ENCODE data around the gene ERGIC1.

ERGIC1 gene

GRCh38 chr5:172821340-172821985 lies 12.6 kb upstream of the ERGIC1 start:
- H3K4me2 ChIP-seq: no peak overlapping the region
- no peaks in the 10 kb centered on the region for H3K4me1 ChIP-seq (ENCODE audit: low read depth, poor library complexity, severe bottlenecking)
- no peaks in the 10 kb centered on the region for H3K79me2 ChIP-seq (ENCODE audit: insufficient read depth, low read depth)
- no peak for TF ChIP-seq CTCF (conservative IDR thresholded peaks at IDR 0.05; ENCODE audit: low read depth, low read length)
- no peak overlapping the region for H2AFZ ChIP-seq (ENCODE audit: low read depth)
- no peaks in the 10 kb centered on the region for H3K27me3 ChIP-seq (ENCODE audit: insufficient read depth, low read depth)
- H3K27ac ChIP-seq: no peak overlapping the region
- no peak overlapping the region for H3K9ac ChIP-seq
- H3K4me3 ChIP-seq (IDR thresholded peaks at IDR 0.05; ENCODE audit: insufficient read depth, low read depth, low read length): no peak overlapping the region
- H4K20me1 ChIP-seq (ENCODE audit: insufficient read depth): no peaks in the 10 kb centered on the region
- no peaks in the 10 kb centered on the region for H3K36me3 ChIP-seq (ENCODE audit: insufficient read depth)

GRCh38 chr5:172823840-172824362 lies 10.2 kb upstream of the ERGIC1 start:
- Histone ChIP-seq H3K36me3 (ENCODE audit: insufficient read depth) (no peaks in the 10 kb centered on the region), H4K20me1 (ENCODE audit: insufficient read depth) (no peaks in the 10 kb centered on the region), H2AFZ (ENCODE audit: low read depth) (no peak overlapping the region), H3K9ac (no peak overlapping the region), H3K27me3 (ENCODE audit: insufficient read depth, low read depth) (no peaks in the 10 kb centered on the region), H3K4me2 (no peak overlapping the region), H3K79me2 (ENCODE audit: insufficient read depth, low read depth) (no peaks in the 10 kb centered on the region), H3K27ac (no peak overlapping the region), H3K4me3 (IDR thresholded peaks at IDR 0.05; ENCODE audit: insufficient read depth, low read depth, low read length) (no peak overlapping the region), H3K4me1 (ENCODE audit: low read depth, poor library complexity, severe bottlenecking) (no peaks in the 10 kb centered on the region)
- no peak for TF ChIP-seq CTCF (conservative IDR thresholded peaks at IDR 0.05; ENCODE audit: low read depth, low read length)

- H3K9ac ChIP-seq: no peak overlapping the region
- no peaks in the 10 kb centered on the region for H3K27me3 ChIP-seq (ENCODE audit: insufficient read depth, low read depth)
- no peak overlapping the region for H2AFZ ChIP-seq (ENCODE audit: low read depth)
- H3K36me3 ChIP-seq (ENCODE audit: insufficient read depth): no peaks in the 10 kb centered on the region
- H3K79me2 ChIP-seq (ENCODE audit: insufficient read depth, low read depth): no peaks in the 10 kb centered on the region
- H3K4me2 ChIP-seq: no peak overlapping the region
- no peak overlapping the region for H3K27ac ChIP-seq
- TF ChIP-seq CTCF (conservative IDR thresholded peaks at IDR 0.05; ENCODE audit: low read depth, low read length): no peak
- no peak overlapping the region for H3K4me3 ChIP-seq (IDR thresholded peaks at IDR 0.05; ENCODE audit: insufficient read depth, low read depth, low read length)
- H3K4me1 ChIP-seq (ENCODE audit: low read depth, poor library complexity, severe bottlenecking): no peaks in the 10 kb centered on the region
- H4K20me1 ChIP-seq (ENCODE audit: insufficient read depth): no peaks in the 10 kb centered on the region
These were observed 8.3 kb upstream of the ERGIC1 start for GRCh38 chr5:172825610-172826204.

GRCh38 chr5:172827841-172828240 lies 6.2 kb upstream of the ERGIC1 start:
- H3K9ac ChIP-seq: no peak overlapping the region
- H3K36me3 ChIP-seq (ENCODE audit: insufficient read depth): no peaks in the 10 kb centered on the region
- H3K4me1 ChIP-seq (ENCODE audit: low read depth, poor library complexity, severe bottlenecking): no peaks in the 10 kb centered on the region
- no peak overlapping the region for H3K4me2 ChIP-seq
- H3K4me3 ChIP-seq (IDR thresholded peaks at IDR 0.05; ENCODE audit: insufficient read depth, low read depth, low read length): no peak overlapping the region
- H2AFZ ChIP-seq (ENCODE audit: low read depth): no peak overlapping the region
- no peak for TF ChIP-seq CTCF (conservative IDR thresholded peaks at IDR 0.05; ENCODE audit: low read depth, low read length)
- no peaks in the 10 kb centered on the region for H3K79me2 ChIP-seq (ENCODE audit: insufficient read depth, low read depth)
- H3K27ac ChIP-seq: no peak overlapping the region
- H4K20me1 ChIP-seq (ENCODE audit: insufficient read depth): no peaks in the 10 kb centered on the region
- no peaks in the 10 kb centered on the region for H3K27me3 ChIP-seq (ENCODE audit: insufficient read depth, low read depth)

All from KMS-11 (cell line).